Gastrocnemius medialis (tissue), 4 donors: ENCODE measurements around the gene WDR91. TPM values are rescaled to one million over a fixed set of nuclear protein-coding genes. Genes with fewer than 3 reads are reported as not detected.

ENCODE experiments used
- ATAC-seq, 2 donors: fragments of 150-250 bp; one replicate each; pipeline ENCODE4 v1.9.1; 2016
- DNase-seq, 2 donors: peaks; one replicate each; pipeline ENCODE4 v3.0.0-alpha.2; 2019
- H3K27ac ChIP-seq, 4 donors: fragments of 200-600 bp; sonication (generic); 1 replicate in 1 of 4; 2 replicates in 3 of 4; pipeline ENCODE4 v1.5.1; 2016 to 2018; ENCODE audit warnings: mild to moderate bottlenecking in 2 of 4, moderate library complexity in 1 of 4
- H3K27me3 ChIP-seq, 3 donors: fragments of 200-600 bp; sonication (generic) in 2 of 3; 1 replicate in 1 of 3; 2 replicates in 2 of 3; pipeline versions ENCODE4 v1.5.1 to v1.6.0; 2016 to 2019; ENCODE audit warnings: mild to moderate bottlenecking in 1 of 3, moderate library complexity in 1 of 3
- H3K36me3 ChIP-seq, 2 donors: fragments of 200-600 bp; sonication (generic) in 1 of 2; one replicate each; pipeline ENCODE4 v1.5.1; 2017 to 2018
- H3K4me1 ChIP-seq, 2 donors: fragments of 200-600 bp; sonication (generic) in 1 of 2; one replicate each; pipeline ENCODE4 v1.5.1; 2016 to 2017; ENCODE audit warnings: mild to moderate bottlenecking in 2 of 2
- H3K4me3 ChIP-seq, 4 donors: fragments of 200-600 bp; sonication (generic) in 3 of 4; 1 replicate in 1 of 4; 2 replicates in 3 of 4; pipeline ENCODE4 v1.5.1; 2016 to 2019; ENCODE audit warnings: mild to moderate bottlenecking in 2 of 4
- H3K9me3 ChIP-seq, 3 donors: fragments of 200-600 bp; sonication (generic) in 2 of 3; 1 replicate in 1 of 3; 2 replicates in 2 of 3; pipeline ENCODE4 v1.5.1; 2016 to 2019
- POLR2A ChIP-seq, 2 donors: fragments of 450-650 bp; IDR thresholded peaks; one replicate each; pipeline ENCODE4 v1.6.1; 2017; ENCODE audit warnings: antibody characterized with exemption in 2 of 2, mild to moderate bottlenecking in 2 of 2, moderate library complexity in 2 of 2
- in situ Hi-C, 4 donors: fragments of 200-750 bp; cut with MboI; loops; one replicate each; pipeline versions ENCODE4 v1.15.0 to v1.8.0; 2017; ENCODE audit warnings: low sequenced_read_pairs in 4 of 4
- intact Hi-C: fragments of 100-400 bp; cut with DNase I; formaldehyde crosslinking; loops from one replicate; pipeline ENCODE4 v1.15.1; 2023; ENCODE audit warnings: low total_unique reads
- total RNA-seq, 4 donors: library from RNA; depleted of rRNA; stranded (reverse); fragments of >200 nt; gene quantifications; one replicate each; pipeline versions ENCODE4 v1.1.0 to v1.2.3, GENCODE V29; 2016
- TF ChIP-seq, protein P1 (sequence below), 5 experiments: fragments of 450-650 bp in 3 of 5; fragments of 200-600 bp in 2 of 5; sonication (generic) in 2 of 5; IDR thresholded peaks in 4 of 5; conservative IDR thresholded peaks in 1 of 5; 1 replicate in 4 of 5; 2 replicates in 1 of 5; pipeline ENCODE4 v1.5.1; 2016 to 2019; ENCODE audit warnings: antibody characterized with exemption in 5 of 5, mild to moderate bottlenecking in 3 of 5, moderate library complexity in 3 of 5

Gene WDR91
- total RNA-seq, 4 donors from 2014 or later, result 3.6 to 8.0 (median 6.4) TPM

DNA sequence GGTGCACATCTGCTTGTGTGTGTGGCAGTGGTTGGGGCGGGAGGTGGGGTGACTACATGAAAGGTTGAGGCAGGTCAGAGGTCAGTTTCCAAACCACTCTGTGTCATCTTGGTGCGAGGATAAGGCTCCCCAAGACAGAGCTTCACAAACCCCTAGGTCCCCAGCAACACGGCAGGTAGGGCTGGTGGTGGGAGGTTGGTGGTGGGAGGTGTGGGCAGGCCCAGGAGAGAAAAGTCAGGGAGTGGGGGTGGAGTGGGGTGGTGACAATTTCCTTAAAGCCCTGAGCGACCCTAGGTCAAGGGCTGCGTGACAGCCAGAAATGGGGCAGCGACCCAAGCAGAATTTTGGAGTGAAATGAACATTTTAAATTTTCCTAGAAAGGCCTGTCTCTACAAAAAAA lies 20.8 kb upstream of the WDR91 start:
- Histone ChIP-seq H3K4me3 (no peak overlapping the region), H3K4me1 (no peaks in the 10 kb centered on the region), H3K27me3 (no peaks in the 10 kb centered on the region), H3K27ac (no peak overlapping the region), H3K36me3 (no peaks in the 10 kb centered on the region), H3K9me3 (no peaks in the 10 kb centered on the region)
- ATAC-seq (no peak), DNase-seq (no peak)
- no peak for TF ChIP-seq POLR2A (IDR thresholded peaks at IDR 0.05)
- TF ChIP-seq, protein P1, sequence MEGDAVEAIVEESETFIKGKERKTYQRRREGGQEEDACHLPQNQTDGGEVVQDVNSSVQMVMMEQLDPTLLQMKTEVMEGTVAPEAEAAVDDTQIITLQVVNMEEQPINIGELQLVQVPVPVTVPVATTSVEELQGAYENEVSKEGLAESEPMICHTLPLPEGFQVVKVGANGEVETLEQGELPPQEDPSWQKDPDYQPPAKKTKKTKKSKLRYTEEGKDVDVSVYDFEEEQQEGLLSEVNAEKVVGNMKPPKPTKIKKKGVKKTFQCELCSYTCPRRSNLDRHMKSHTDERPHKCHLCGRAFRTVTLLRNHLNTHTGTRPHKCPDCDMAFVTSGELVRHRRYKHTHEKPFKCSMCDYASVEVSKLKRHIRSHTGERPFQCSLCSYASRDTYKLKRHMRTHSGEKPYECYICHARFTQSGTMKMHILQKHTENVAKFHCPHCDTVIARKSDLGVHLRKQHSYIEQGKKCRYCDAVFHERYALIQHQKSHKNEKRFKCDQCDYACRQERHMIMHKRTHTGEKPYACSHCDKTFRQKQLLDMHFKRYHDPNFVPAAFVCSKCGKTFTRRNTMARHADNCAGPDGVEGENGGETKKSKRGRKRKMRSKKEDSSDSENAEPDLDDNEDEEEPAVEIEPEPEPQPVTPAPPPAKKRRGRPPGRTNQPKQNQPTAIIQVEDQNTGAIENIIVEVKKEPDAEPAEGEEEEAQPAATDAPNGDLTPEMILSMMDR (IDR thresholded peaks at IDR 0.05 in 4 of 5, conservative IDR thresholded peaks at IDR 0.05 in 1 of 5), result no peak
- in situ Hi-C loops (loop anchor here in 1 of 4 donors (25.0 kb wide), 1 partner anchor 1095 kb away; the partner anchor contains the start of gene LRGUK), intact Hi-C loops (no loop called here)

DNA sequence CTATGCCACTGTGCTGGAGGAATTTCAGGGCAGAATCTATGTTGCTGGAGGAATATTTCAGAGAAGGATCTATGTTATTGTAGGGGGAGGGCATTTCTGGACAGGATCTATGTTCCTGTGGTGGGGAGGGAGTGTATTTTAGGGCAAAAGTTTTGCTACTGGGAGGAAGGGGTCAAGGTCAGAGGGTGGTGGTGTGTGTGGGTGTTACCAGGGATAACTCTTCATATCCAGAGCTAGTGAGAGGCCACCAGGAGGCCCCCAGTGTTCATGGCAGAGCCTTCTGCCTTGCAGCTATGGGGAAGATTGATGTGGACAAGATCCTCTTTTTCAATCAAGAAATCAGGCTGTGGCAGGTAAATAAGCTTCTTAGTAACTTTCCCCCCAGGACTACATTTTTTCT lies 20.4 kb upstream of the WDR91 start:
- ATAC-seq, result no peak
- intact Hi-C loops (no loop called here), in situ Hi-C loops (loop anchor here in 1 of 4 donors (25.0 kb wide), 1 partner anchor 1094 kb away; the partner anchor contains the start of gene LRGUK)
- Histone ChIP-seq H3K4me1 (no peaks in the 10 kb centered on the region), H3K4me3 (no peak overlapping the region), H3K27me3 (no peaks in the 10 kb centered on the region), H3K9me3 (no peaks in the 10 kb centered on the region), H3K36me3 (no peaks in the 10 kb centered on the region), H3K27ac (no peak overlapping the region)
- no peak for DNase-seq
- no peak for TF ChIP-seq POLR2A (IDR thresholded peaks at IDR 0.05)
- TF ChIP-seq, protein P1 (IDR thresholded peaks at IDR 0.05 in 4 of 5, conservative IDR thresholded peaks at IDR 0.05 in 1 of 5), result no peak

DNA sequence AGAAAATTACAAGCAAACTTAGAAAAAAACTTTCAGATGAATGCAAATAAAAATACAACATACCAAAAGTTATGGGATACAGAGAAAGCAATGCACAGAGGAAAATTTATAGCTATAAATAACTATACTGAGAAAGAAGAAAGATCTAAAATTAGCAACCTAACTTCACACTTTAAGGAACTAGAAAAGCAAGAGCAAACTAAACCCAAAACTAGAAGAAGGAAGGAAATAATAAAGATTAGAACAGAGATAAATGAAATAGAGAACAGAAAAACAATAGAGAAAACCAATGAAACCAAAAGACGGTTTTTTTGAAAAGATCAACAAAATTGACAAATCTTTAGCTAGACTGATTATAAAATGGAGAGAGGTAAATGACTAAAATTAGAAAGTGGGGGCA lies 12.7 kb upstream of the WDR91 start:
- in situ Hi-C loops, result no loop called here
- TF ChIP-seq, protein P1 (IDR thresholded peaks at IDR 0.05 in 4 of 5, conservative IDR thresholded peaks at IDR 0.05 in 1 of 5), result no peak
- TF ChIP-seq POLR2A (IDR thresholded peaks at IDR 0.05), result no peak
- Histone ChIP-seq H3K4me3 (no peak overlapping the region), H3K27me3 (no peaks in the 10 kb centered on the region), H3K4me1 (peaks cover 0 to 3% of the 10 kb centered on the region in 2 donors), H3K36me3 (no peaks in the 10 kb centered on the region), H3K27ac (no peak overlapping the region), H3K9me3 (no peaks in the 10 kb centered on the region)
- no peak for DNase-seq
- no peak for ATAC-seq
- intact Hi-C loops, result no loop called here

DNA sequence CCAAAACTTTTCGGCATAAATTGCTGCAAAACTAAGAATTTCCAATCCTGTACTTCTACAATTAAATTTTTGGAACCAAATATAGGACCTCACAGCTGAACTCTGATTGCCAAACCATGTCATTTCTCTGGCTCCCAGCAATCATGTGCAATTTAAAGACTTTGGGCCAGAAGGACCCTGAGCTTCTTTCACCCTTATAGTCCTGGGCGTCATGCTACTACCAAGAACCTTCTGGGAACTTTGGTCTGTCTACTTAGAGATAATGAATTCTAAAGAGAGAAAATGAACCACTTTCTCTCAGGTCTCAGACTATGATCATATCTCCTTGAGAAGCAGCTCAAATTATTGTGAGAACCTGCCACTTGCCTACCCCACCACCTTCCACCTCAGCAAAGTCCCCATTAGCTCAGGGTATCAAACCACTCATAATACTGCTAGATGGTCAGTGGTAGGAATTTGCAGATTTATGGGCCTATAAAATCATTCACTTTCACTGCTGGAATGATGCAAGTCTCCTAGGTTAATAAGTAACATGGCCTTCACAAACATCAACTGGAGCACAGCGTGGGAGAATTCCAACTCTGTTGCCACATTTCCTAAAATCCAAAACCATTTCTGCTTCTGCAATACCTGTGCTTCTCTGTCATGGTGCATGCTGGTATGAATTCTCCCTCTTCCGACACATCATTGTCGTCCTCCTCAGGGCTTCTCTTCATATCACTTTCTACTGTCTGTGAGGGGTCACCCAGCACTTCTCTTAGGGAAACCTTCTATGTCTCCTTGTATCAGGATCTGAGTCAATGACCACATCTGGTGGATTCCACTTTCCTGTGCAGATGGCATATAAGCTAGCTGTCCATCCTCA lies 6.6 kb upstream of the WDR91 start:
- Histone ChIP-seq H3K36me3 (no peaks in the 10 kb centered on the region), H3K4me1 (no peaks in the 10 kb centered on the region), H3K27ac (no peak overlapping the region), H3K4me3 (no peak overlapping the region), H3K27me3 (no peaks in the 10 kb centered on the region), H3K9me3 (no peaks in the 10 kb centered on the region)
- intact Hi-C loops (no loop called here), in situ Hi-C loops (no loop called here)
- TF ChIP-seq, protein P1 (IDR thresholded peaks at IDR 0.05 in 4 of 5, conservative IDR thresholded peaks at IDR 0.05 in 1 of 5), result no peak
- no peak for TF ChIP-seq POLR2A (IDR thresholded peaks at IDR 0.05)
- ATAC-seq (no peak), DNase-seq (no peak)
